ENCODE data around the gene FCER1G. TPM values are rescaled to one million over a fixed set of nuclear protein-coding genes. Genes with fewer than 3 reads are reported as not detected.
A peak's percentile ranks its signal among the peaks of the same experiment; 100 is the strongest.

The FCER1G gene
- total RNA-seq, 1 experiment from 2014 or later = not detected

DNA sequence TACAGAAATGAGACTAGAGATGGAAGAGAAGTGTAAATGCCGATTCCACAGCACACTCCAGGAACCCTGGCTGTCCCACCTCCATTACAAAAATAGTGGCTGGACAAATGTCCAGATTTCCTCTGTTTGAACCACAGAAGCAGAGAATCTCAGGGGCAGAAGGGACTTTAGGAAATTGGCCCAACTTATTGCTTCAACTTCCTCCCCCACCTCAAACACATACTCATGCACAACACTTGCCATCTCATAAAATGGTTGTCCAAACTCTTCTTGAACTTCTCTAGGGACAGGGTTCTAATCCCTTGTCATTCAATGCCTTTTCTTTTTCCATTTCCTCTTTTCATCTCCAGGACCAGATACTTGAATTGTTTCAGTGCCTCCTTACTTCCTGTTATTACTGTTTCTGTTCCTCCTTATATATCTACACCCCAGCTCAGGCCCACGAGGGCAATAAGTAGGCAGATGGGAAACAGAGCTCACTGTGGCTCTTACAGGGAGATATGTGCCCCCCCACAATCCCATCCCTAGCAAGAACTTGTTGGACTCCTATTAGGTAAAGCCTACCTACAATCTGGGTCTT, 29.3 kb upstream of the FCER1G start:
- no peak for DNase-seq (ENCODE audit: low spot score)
- in situ Hi-C loops (cut with HindIII; ENCODE audit: low sequenced_read_pairs) = no loop called here

DNA sequence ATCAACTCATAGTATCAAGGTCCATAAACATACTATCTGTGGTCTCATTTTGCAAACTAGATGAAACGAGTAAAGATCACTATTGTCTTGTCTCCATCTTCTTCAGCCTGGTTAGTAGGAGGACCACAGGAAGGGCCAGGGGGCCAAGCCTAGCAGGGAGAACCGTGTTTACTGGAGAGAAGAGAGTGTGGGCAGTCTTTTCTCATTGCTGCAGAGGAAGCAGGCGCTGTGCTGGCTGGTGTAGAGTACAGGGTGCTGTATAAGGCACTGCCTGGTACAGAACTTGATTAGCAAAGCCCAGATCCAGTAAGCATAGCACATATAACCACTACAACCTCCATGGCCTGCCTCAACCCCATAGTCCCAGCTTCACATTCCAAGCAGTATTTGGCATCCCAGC, 27.8 kb upstream of the FCER1G start:
- no peak for DNase-seq (ENCODE audit: low spot score)
- in situ Hi-C loops (cut with HindIII; ENCODE audit: low sequenced_read_pairs) = no loop called here

DNA sequence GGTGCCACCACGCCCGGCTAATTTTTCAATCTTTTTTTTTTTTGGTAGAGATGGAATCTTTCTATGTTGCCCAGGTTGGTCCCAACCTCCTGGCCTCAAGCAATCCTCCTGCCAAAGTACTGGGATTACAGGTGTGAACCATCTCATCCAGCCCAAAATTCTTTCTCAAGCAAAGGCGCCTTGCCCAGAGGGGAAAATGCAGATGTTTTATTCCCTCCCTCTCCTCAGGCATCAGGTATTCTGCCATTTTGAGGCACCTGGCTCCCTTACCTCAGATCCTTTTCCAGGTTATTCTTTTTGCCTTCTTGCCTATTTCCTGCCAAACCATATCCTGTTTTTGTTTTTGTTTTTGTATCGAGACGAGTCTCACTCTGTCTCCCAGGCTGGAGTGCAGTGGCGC, 26.7 kb upstream of the FCER1G start:
- no peak for DNase-seq (ENCODE audit: low spot score)
- in situ Hi-C loops (cut with HindIII; ENCODE audit: low sequenced_read_pairs) = no loop called here

DNA sequence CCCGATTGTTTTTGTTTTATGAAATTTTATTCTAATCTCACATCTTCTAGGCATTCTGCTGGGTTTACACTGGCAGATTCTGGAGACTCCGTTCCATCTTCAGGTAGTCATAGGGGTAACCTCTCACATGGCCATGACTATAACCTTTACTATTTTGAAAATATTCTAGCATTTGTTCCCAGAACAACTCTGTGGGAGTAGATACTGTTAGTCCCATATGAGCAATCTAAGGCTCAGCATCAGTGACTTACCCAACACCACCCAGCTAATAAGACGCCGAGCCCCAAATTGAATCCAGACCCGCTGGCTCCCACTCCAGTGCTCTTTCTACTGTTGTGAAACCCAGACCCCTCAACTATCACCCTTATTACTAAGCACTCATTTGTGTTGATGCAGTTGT, 26.1 kb upstream of the FCER1G start:
- in situ Hi-C loops (cut with HindIII; ENCODE audit: low sequenced_read_pairs) = no loop called here
- DNase-seq (ENCODE audit: low spot score) = no peak

DNA sequence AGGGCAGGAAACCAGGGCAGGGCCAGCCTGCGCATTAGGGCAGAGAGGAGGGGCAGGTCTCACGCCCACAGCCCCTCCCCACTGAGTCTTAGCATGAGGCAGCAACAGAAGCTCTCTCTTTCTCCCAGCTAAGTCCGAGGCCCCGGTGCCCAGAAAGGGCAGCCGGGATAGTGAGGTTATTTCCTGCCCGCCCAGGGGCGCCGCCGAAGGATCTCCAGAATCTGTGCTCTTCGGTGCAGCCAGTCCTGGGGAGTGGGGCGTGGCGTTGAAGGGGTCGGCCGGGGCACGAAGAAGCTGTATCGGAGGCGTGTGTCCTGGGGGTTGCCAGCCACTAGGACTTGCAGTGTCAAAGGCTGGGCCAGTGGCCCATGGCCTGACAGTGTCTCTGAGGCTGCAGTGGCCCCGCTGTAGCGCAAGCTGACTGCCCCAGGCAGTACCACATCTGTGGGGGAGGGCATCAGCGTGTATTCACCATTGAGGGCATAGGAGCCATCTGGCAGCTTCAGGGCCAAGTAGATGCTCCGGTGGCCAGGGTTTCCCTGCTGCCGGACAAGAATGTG, 24.1 kb upstream of the FCER1G start:
- in situ Hi-C loops (cut with HindIII; ENCODE audit: low sequenced_read_pairs) = no loop called here
- DNase-seq (ENCODE audit: low spot score) = no peak

DNA sequence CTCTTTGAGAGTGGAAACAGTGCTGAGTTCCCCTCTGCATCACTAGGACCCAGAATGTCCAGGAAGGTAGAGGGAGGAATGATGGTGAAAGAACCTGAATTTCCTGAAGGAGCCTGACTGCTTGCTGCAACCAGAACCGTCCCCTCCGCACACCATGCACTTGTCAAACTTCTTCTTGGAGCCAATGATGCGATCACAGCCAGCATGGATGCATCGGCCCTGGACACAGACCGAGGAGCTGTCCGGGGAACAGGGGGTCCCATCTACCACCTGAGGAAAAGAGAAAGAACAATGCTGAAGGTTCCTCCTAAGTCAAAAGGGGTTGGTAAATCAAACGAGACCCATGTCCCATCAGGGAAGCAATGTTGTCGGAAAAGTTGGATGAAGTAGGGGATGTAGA, 23.1 kb upstream of the FCER1G start:
- no peak for DNase-seq (ENCODE audit: low spot score)
- in situ Hi-C loops (cut with HindIII; ENCODE audit: low sequenced_read_pairs) = no loop called here

DNA sequence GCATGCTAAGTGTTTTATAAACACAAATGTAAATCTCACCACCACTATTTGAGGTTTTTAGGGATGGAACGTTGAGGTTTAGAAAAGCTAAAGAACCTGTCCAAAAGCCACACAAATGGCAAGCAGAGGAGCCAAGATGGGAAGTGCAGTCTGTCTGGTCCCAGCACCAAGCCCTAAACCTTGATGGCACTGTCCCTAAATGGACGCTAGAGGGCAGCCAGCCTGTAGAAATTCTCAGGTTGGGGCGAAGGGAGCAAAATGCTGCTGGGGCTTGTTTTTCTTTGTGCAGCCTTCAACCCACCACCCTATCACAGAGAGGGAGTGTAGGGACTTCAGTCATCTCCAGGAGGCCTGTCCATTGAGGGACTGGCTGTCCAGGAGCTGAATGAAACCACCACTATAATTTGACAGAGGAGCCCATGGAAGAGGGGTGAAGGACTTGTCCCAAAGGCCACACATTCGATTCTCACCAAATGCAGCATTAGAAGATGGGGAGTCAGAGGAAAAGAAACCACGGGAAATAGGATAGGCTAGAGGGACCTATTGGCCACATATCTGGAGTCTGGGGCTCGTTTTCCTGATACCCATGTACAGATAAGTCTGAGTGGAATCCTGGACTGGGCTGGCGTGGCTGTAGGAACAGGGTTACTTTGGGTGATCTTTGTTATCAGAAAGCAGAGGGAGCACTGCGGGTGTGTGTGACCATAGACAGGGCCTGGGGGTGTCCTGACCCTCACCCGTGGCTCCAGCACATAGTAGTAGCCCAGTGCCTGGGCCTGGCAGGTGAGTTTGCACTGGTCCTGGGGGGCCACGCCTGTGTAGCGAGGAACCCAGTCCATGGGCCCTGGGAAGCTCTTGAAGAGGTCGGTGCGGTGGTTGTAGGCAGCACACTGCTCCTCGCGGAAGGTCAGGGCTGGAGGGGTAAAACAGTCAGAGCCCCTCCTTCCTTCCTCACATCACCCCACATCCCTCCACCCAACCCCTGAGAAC, 22.3 kb upstream of the FCER1G start:
- peak; percentile 77 for DNase-seq (ENCODE audit: low spot score)
- in situ Hi-C loops (cut with HindIII; ENCODE audit: low sequenced_read_pairs) = no loop called here

DNA sequence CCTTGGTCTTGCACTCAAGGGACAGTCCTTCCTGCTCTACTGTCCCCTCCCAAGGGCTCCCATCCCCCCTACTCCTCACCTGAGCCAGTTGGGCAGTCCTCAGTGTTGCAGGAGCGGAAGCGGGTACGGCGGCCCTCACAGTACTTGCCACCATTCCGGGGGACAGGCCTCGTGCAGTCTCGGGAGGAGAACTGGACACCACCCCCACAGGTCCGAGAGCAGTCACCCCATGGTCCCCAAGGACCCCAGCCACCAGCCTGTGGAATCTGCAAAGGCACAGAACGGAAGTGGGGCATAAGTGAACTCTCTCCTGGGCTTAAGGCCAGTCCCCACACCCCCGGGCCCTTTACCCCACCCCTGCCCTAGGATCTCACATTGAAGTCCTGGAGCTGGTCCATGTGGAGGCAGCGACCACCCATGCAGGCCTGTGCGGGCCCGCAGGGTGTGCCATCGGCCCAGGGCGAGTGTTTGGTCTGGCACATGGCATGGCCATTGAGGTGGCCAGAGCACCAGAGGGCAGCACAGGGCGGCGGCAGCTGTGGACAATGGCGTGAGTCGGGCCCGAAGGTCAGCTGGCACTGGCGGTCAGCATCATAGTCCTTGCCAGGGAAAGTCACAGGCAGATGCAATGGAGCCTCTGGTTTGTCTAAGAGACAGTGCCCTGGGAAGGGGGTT, 21.4 kb upstream of the FCER1G start:
- DNase-seq (ENCODE audit: low spot score) = no peak
- in situ Hi-C loops (cut with HindIII; ENCODE audit: low sequenced_read_pairs) = no loop called here

DNA sequence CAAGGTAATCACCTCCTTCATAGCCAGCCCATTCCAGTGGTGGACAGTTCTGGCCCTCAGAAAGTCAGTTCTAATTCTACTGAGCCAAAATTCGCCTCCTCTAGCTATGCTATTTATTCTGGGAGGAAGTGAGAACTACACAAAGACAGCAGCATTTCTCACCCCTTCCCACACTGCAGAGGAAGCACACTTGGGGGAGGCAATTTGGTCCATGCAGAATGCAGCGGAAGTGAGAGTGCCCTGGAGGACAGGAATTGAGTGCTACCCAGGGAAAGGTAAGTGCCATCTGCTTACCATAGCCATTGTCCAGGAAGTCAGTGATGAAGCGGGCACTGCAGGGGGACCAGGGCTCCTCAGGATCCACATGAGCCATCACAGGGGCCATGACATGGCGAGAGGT, 19.9 kb upstream of the FCER1G start:
- in situ Hi-C loops (cut with HindIII; ENCODE audit: low sequenced_read_pairs) = no loop called here
- no peak for DNase-seq (ENCODE audit: low spot score)

DNA sequence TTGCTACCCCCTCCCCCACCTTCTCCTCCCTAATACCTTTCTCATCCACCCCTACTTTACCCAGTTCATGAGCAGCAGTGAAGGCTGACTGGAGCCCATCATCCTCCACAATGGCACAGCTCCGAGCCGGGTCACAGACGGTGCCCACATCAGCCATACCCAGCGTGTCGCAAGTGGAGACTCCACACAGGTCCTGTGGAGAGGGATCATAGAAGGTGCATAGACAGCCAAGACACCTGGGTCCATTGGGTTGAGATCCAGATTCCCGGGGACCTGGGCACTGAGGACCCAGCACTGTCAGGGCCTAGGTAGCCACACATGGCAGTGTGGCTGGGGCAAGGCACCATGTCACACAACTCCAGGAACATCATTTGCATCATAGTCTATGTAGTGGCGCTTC, 19.0 kb upstream of the FCER1G start:
- in situ Hi-C loops (cut with HindIII; ENCODE audit: low sequenced_read_pairs) = no loop called here
- no peak for DNase-seq (ENCODE audit: low spot score)

DNA sequence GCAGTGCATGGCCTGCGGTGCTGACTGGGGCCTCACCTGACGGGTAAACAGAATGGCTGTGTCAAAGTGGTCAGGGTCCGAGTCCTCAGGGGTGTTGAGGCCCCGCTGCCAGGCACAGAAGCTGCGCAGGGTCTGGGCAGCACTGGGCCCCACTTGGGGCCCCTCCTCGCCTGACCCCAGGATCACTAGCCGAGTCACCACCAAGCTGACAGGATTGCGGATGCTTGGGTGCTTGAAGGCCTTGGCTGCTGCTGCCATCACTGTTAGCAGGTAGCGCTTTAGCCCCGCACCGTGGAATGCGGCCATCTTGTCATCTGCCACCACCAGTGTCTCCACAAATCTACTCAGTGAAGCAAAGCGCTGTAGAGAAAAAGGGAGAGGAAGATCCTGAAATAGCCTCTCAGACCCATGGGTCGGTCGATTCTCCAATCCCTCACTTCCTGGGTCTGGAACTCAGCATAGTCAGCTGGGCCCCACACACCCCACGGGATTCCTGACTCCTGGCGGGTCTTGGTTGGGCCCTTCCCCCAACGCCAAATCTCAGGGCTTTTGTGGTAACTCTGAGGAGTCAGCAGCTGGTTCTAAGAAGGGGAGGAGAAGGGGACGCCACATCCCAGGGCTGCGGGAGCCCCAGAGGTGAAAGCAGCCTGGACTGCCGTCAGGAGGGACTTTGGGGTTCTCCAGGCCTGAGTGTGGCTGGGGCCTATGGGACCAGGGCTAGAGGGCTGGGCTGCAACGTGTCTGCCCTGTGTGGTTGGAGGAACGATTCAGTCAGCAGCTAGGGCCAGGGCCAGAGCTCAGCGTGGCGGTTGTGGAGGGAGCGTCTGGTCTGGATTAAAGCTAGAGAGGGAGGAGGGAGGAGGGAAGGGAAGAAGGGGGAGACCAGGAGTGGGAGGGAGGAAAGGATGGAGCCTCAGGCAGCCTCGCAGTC, 18.3 kb upstream of the FCER1G start:
- DNase-seq (ENCODE audit: low spot score) = no peak
- in situ Hi-C loops (cut with HindIII; ENCODE audit: low sequenced_read_pairs) = no loop called here

DNA sequence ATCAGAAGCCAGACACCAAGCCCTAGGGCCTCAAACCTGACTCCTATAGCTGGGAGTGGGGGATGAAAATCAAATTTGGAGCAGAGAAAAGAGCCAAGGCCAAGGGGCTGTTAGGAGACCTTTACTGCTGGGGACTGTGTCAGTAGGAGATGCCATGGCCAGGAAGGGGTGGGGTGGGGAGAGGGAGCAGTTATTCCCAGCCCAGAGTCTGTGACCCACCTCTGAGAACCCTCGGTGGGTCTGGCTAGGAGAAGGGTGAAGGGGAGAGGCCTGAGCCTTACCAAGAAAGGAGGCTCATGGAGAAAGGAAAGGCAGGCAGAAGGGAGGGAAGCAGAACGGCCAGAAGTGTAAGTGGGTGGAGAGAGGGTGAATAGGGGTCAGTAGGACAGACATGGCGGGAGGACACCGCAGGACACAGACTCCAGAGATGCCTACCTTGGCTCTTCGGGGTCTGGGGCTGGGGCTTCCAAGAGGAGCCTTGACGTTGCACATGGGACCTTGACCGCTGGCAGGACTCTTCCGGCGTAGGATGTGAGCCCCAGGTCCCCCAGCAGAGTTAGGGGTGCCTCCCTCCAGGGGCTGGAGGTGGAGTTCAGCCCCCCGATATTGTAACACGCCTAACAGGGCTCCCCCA, 17.4 kb upstream of the FCER1G start:
- in situ Hi-C loops (cut with HindIII; ENCODE audit: low sequenced_read_pairs) = no loop called here

DNA sequence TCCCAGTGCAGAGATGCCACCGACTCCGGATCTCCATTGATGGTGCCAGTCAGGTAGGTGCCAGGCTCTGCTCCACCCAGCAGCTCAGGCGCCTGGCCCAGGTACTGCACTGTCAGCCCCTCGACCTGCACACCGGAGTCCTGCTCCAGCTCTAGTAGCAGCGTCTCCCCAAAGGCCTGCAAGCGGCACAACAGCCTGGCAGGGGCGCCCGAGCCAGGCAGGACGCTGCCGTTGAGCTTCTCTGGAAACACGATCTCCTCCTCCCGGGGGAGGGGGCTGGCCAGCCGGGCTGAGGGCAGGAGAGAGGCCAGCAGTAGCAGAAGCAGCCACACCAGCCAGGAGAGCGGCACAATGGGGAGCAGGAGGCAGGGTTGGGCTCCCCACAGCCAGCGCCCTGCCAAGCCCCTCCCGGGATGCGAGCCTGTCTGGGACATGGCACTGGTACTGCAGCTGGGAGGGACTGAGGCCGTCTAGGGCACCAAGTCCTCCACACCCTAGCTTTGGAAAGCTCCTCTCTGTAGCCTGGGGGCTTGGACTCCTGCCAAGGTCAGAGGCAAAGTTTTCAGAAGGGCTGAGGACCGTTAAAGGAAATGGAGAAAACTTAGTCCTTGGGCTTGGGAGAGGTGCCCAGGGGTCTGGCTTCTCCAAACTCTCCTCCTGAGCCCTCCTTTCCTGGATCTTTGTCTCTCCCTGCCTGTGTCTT, 16.8 kb upstream of the FCER1G start:
- in situ Hi-C loops (cut with HindIII; ENCODE audit: low sequenced_read_pairs) = no loop called here
- no peak for DNase-seq (ENCODE audit: low spot score)

More for the DNA sequence above, 17.4 kb upstream of the FCER1G start:
- no peak for DNase-seq (ENCODE audit: low spot score)

DNA sequence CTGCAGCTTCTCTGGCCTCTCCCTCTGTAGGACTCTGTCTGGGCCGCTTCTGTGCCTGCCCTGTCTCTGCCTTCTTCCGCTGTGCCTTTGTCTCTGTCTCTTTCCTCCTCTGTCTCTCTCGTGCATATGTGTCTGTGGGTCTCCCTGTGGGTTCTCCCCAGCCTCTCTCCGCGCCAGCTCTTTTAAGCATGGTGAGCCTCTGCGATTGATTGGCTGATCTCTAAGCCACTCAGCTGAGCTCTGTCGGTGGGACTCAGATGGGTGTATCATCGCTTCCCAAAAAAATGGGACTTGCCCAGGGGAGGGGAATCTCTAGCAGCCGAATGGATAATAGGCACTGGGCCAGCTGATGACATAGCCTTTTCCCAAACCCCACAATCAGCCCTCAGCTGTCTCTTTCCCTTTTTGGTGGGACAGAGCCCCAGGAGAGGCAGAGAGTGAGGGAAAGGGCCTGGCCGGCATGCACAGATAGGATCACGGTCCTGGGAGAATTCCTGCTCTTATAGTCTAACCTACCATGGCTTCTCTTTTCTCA, 16.1 kb upstream of the FCER1G start, which contains the start of gene ADAMTS4:
Gene ADAMTS4, minus strand, starts transcription at position 158 of the 535 bp plus-strand sequence. CDS start 427 bp downstream, outside the sequence.
- in situ Hi-C loops (cut with HindIII; ENCODE audit: low sequenced_read_pairs) = no loop called here
- no peak for DNase-seq (ENCODE audit: low spot score)

DNA sequence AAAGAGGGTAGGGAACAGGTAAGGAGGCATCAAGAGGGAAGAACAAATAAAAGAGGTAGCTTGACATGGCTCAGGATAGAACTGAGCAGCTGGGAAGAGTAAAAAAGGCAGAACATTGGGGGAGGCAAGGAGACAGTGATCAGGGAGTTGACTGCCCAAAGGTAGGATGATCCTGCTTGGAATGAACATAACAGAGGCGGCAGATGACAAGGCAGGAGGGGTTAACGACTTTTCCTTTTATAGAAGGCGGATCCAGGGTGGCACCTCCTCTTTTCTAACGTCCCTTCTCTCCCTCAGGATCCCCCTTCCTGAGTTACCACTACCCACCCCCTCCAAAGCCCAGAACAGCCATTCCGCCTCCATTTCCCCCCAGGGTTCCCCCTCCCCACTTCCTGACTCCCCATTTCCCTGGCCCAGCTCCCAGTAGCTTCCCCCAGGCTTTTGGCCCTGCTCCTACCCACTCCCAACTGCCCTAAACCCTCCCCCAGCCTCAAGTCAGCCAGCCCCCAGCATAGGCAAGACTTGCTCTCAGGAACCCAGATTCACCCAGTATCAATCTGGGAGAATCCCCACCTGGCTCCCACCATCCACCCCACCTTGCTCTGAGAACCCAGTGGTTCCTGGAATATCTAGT, 15.5 kb upstream of the FCER1G start:
- in situ Hi-C loops (cut with HindIII; ENCODE audit: low sequenced_read_pairs) = loop anchor here (25.0 kb wide), 1 partner anchor 188 kb away; no protein-coding TSS in a partner anchor
- no peak for DNase-seq (ENCODE audit: low spot score)

DNA sequence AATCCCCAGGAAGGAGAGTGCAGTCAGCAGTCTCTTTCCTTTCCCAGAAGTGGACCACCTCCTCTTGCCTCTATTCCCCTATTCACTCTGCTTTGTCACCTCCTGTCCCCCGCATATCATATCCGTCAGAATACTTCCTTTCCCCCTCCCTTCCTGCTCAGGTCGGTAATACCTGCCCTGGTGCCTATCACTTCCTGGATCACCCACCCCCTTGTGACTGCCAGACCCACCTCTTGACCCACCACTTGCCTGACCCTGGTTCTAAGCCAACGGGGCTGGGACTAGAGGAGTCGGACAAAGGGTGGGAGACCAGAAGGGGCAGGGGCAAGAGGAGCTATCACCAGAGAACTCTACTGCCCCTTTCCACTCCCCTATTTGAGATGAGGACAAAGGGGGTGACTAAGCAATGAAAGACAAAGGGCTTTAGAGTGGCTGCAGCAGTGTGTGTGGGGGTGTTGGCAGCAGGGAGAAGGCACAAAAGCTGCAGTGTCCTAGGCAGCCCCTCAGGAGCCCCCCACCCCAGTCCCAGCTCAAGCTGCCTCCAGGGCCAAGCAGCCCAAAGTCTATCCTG, 14.6 kb upstream of the FCER1G start:
- no peak for DNase-seq (ENCODE audit: low spot score)

More for the DNA sequence above, 14.6 kb upstream of the FCER1G start:
- in situ Hi-C loops (cut with HindIII; ENCODE audit: low sequenced_read_pairs) = loop anchor here (25.0 kb wide), 1 partner anchor 187 kb away; no protein-coding TSS in a partner anchor

Measured in G401 (cell line).